Measurements from ENCODE around the gene SLC38A1.

GRCh38 chr12:46150735-46151134, 118.1 kb downstream of the SLC38A1 start:
- TF ChIP-seq CREB1 (IDR thresholded peaks at IDR 0.05; ENCODE audit: low read depth) (no peak), TAF1 (IDR thresholded peaks at IDR 0.05; ENCODE audit: low read depth) (no peak), TCF12 (IDR thresholded peaks at IDR 0.05; ENCODE audit: low read depth) (no peak), MAX (IDR thresholded peaks at IDR 0.05) (no peak), RAD21 (IDR thresholded peaks at IDR 0.05; ENCODE audit: low read depth) (no peak), TEAD4 (IDR thresholded peaks at IDR 0.05) (no peak), USF1 (IDR thresholded peaks at IDR 0.05) (no peak), NFIC (IDR thresholded peaks at IDR 0.05) (no peak), EP300 (IDR thresholded peaks at IDR 0.05; ENCODE audit: borderline replicate concordance) (no peak), REST (IDR thresholded peaks at IDR 0.05; ENCODE audit: low read depth) (no peak)

Data from Ishikawa (cell line).